HEK293 (cell line): ENCODE data around the gene LDLRAD3.

Experiments
- CTCF ChIA-PET: fragments of 350-600 bp; formaldehyde crosslinking; extraction: SDS; loops from one replicate; lab custom pipeline; 2021; ENCODE audit warnings: antibody characterized with exemption; lab: Yijun Ruan, JAX
- POLR2A ChIA-PET: fragments of 300-600 bp; formaldehyde crosslinking; extraction: SDS; loops from one replicate; lab custom pipeline; 2020; ENCODE audit warnings: antibody characterized with exemption, inconsistent platforms; lab: Yijun Ruan, JAX
- H3K27ac ChIP-seq: fragments of 200-500 bp; sonication (Bioruptor generic); 2 replicates; pipeline ENCODE4 v1.5.1; 2014; ENCODE audit warnings: low read depth, low read length, control low read depth, inconsistent platforms; ENCODE audit errors: extremely low read depth
- H3K36me3 ChIP-seq, 2 experiments: fragments of 200-500 bp in 1 of 2; sonication (Bioruptor generic) in 1 of 2; 1 replicate in 1 of 2; 2 replicates in 1 of 2; pipeline ENCODE4 v1.5.1; 2014 to 2017; ENCODE audit warnings: inconsistent platforms in 2 of 2, low read length in 2 of 2; ENCODE audit not compliant: control insufficient read depth in 2 of 2, insufficient read depth in 1 of 2
- H3K4me1 ChIP-seq: fragments of 200-500 bp; sonication (Bioruptor generic); 2 replicates; pipeline ENCODE4 v1.5.1; 2014; ENCODE audit warnings: mild to moderate bottlenecking, low read length, inconsistent platforms; ENCODE audit not compliant: control insufficient read depth, insufficient read depth
- H3K4me3 ChIP-seq: 2 replicates; pipeline ENCODE4 v1.5.1; 2011; ENCODE audit warnings: low read depth, mild to moderate bottlenecking, control low read depth, low read length, moderate library complexity
- H3K9me3 ChIP-seq: fragments of 200-500 bp; sonication (Bioruptor generic); 2 replicates; pipeline ENCODE4 v1.5.1; 2014; ENCODE audit warnings: low read depth, low read length, inconsistent platforms; ENCODE audit not compliant: control insufficient read depth, insufficient read depth
- GLI2 ChIP-seq: fragments of 450-650 bp; formaldehyde crosslinking; IDR thresholded peaks from 2 replicates; pipeline ENCODE4; 2017; ENCODE audit warnings: missing biosample characterization, missing genetic modification characterization, low read depth, borderline replicate concordance
- SCRT1 ChIP-seq: fragments of 450-650 bp; formaldehyde crosslinking; IDR thresholded peaks from 2 replicates; pipeline ENCODE4 v1.5.1; 2016; ENCODE audit warnings: missing biosample characterization, missing genetic modification characterization, borderline replicate concordance
- SETDB1 ChIP-seq: IDR thresholded peaks from one replicate; pipeline ENCODE4 v1.6.1; 2017; ENCODE audit warnings: mild to moderate bottlenecking, low read length, moderate library complexity, mixed read lengths; ENCODE audit not compliant: insufficient read length
- TRIM28 ChIP-seq: IDR thresholded peaks from 2 replicates; pipeline ENCODE4 v1.6.1; 2011; ENCODE audit warnings: low read length, control low read depth, borderline replicate concordance
- ZNF121 ChIP-seq: fragments of 450-650 bp; formaldehyde crosslinking; IDR thresholded peaks from 2 replicates; pipeline ENCODE4 v1.5.1; 2016; ENCODE audit warnings: missing biosample characterization, missing genetic modification characterization
- ZNF202 ChIP-seq: fragments of 450-650 bp; formaldehyde crosslinking; IDR thresholded peaks from 2 replicates; pipeline ENCODE4 v1.5.1; 2016; ENCODE audit warnings: missing biosample characterization, missing genetic modification characterization, borderline replicate concordance
- ZNF350 ChIP-seq: fragments of 450-650 bp; formaldehyde crosslinking; IDR thresholded peaks from 2 replicates; pipeline ENCODE4 v1.5.0; 2017; ENCODE audit warnings: missing biosample characterization, mild to moderate bottlenecking, missing genetic modification characterization
- ZNF391 ChIP-seq: fragments of 450-650 bp; formaldehyde crosslinking; IDR thresholded peaks from 2 replicates; pipeline ENCODE4 v1.5.1; 2016; ENCODE audit warnings: low read depth, missing biosample characterization, missing genetic modification characterization, borderline replicate concordance
- ZNF433 ChIP-seq: fragments of 450-650 bp; formaldehyde crosslinking; IDR thresholded peaks from 2 replicates; pipeline ENCODE4 v1.5.1; 2016; ENCODE audit warnings: missing biosample characterization, missing genetic modification characterization, low read depth
- ZNF473 ChIP-seq: fragments of 450-650 bp; formaldehyde crosslinking; IDR thresholded peaks from 2 replicates; pipeline ENCODE4 v1.5.1; 2017; ENCODE audit warnings: missing biosample characterization, missing genetic modification characterization
- ZNF548 ChIP-seq: fragments of 450-650 bp; formaldehyde crosslinking; IDR thresholded peaks from 2 replicates; pipeline ENCODE4 v1.5.1; 2016; ENCODE audit warnings: missing biosample characterization, missing genetic modification characterization
- ZNF549 ChIP-seq: fragments of 450-650 bp; IDR thresholded peaks from 2 replicates; pipeline ENCODE4 v1.5.1; 2018; ENCODE audit warnings: missing biosample characterization, missing genetic modification characterization, mild to moderate bottlenecking, inconsistent platforms, moderate library complexity
- ZNF610 ChIP-seq: fragments of 450-650 bp; formaldehyde crosslinking; IDR thresholded peaks from 2 replicates; pipeline ENCODE4 v1.5.1; 2016; ENCODE audit warnings: missing biosample characterization, missing genetic modification characterization, borderline replicate concordance
- ZNF654 ChIP-seq: fragments of 450-650 bp; formaldehyde crosslinking; IDR thresholded peaks from 2 replicates; pipeline ENCODE4 v1.5.1; 2016; ENCODE audit warnings: low read depth, missing biosample characterization, missing genetic modification characterization
- ZNF658 ChIP-seq: fragments of 450-650 bp; formaldehyde crosslinking; IDR thresholded peaks from 2 replicates; pipeline ENCODE4; 2016; ENCODE audit warnings: missing biosample characterization, missing genetic modification characterization
- ZNF768 ChIP-seq: fragments of 450-650 bp; formaldehyde crosslinking; IDR thresholded peaks from 2 replicates; pipeline ENCODE4 v1.5.1; 2018; ENCODE audit warnings: missing biosample characterization, mild to moderate bottlenecking, missing genetic modification characterization
- ZNF843 ChIP-seq: fragments of 450-650 bp; formaldehyde crosslinking; IDR thresholded peaks from 2 replicates; pipeline ENCODE4 v1.5.1; 2016; ENCODE audit warnings: missing biosample characterization, missing genetic modification characterization
- TF ChIP-seq, protein P1 (sequence below): fragments of 450-650 bp; formaldehyde crosslinking; IDR thresholded peaks from 2 replicates; pipeline ENCODE4 v1.5.1; 2016; ENCODE audit warnings: missing biosample characterization, missing genetic modification characterization
- TF ChIP-seq, protein P2 (sequence below): fragments of 450-650 bp; formaldehyde crosslinking; IDR thresholded peaks from 2 replicates; pipeline ENCODE4 v1.5.1; 2016; ENCODE audit warnings: missing biosample characterization, missing genetic modification characterization
- TF ChIP-seq, protein P3 (sequence below): fragments of 450-650 bp; formaldehyde crosslinking; IDR thresholded peaks from 2 replicates; pipeline ENCODE4 v1.5.1; 2016; ENCODE audit warnings: missing biosample characterization, missing genetic modification characterization, borderline replicate concordance
- TF ChIP-seq, protein P4 (sequence below): fragments of 450-650 bp; formaldehyde crosslinking; IDR thresholded peaks from 2 replicates; pipeline ENCODE4 v1.5.1; 2016; ENCODE audit warnings: missing biosample characterization, missing genetic modification characterization
- TF ChIP-seq, protein P5 (sequence below): fragments of 450-650 bp; formaldehyde crosslinking; IDR thresholded peaks from 2 replicates; pipeline ENCODE4 v1.5.0; 2017; ENCODE audit warnings: missing biosample characterization, missing genetic modification characterization, borderline replicate concordance
- TF ChIP-seq, protein P6 (sequence below): fragments of 450-650 bp; formaldehyde crosslinking; IDR thresholded peaks from 2 replicates; pipeline ENCODE4 v1.5.1; 2016; ENCODE audit warnings: missing biosample characterization, missing genetic modification characterization

Gene LDLRAD3

DNA sequence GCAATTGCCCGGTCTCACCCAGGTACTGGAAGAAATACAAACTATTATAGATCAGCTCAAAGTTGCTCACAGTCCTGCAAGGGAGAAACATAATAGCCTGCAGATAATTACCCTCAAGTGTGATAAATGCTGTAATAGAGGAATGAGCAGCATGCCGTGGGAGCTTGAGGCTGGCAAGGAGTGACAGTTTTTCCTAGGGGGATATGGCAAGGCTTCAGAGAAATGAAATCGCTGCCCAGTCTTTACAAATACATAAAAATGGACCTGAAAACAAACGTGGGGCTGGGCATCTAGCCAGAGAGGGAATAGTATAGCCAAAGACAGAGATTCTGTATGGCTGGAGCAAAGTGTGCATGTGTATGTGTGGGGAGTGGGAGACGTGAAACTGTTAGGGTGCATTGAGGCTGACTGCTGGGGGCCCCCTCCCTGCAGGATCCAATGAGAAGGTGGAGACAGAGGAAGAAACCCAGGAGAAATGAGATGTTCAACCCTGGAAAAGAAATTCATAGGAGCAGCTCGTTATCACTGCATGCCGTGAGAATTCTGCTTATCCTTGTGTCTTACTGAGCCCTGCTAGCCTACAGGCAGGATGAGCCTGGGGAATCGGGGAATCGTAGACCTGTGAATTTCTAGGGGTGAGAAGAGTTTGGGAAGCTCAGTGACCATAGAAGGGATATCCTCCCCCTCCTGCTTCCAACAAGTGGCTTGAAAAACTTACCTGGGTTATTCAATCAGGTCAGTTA is 167.0 kb downstream of the LDLRAD3 start:
- no peaks in the 10 kb centered on the region for H3K9me3 ChIP-seq
- ChIA-PET CTCF (interaction anchor here (0.6 to 1.1 kb wide), 5 partner anchors 21 to 621 kb away, joined by 3 to 7 read pairs (median 3); no protein-coding TSS in a partner anchor), POLR2A (no interaction called here)
- no peak overlapping the region for H3K27ac ChIP-seq
- peaks cover 2% of the 10 kb centered on the region; the same call in 1 of the 2 replicates for H3K4me1 ChIP-seq
- no peaks in the 10 kb centered on the region for H3K36me3 ChIP-seq
- no peak overlapping the region for H3K4me3 ChIP-seq
- TF ChIP-seq, protein P1, sequence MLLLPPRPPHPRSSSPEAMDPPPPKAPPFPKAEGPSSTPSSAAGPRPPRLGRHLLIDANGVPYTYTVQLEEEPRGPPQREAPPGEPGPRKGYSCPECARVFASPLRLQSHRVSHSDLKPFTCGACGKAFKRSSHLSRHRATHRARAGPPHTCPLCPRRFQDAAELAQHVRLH, result no peak
- TF ChIP-seq ZNF843 (tag by site-specific recombination) (peak; percentile 44; the same call in 1 of the 2 replicates), ZNF202 (tag by site-specific recombination) (no peak), SCRT1 (no peak), ZNF548 (tag by site-specific recombination) (no peak), ZNF473 (tag by site-specific recombination) (no peak), ZNF350 (tag by site-specific recombination) (no peak), TRIM28 (no peak), SETDB1 (no peak), ZNF121 (tag by site-specific recombination) (no peak), GLI2 (tag by site-specific recombination) (no peak), ZNF768 (tag by site-specific recombination) (no peak), ZNF610 (tag by site-specific recombination) (no peak), ZNF391 (tag by site-specific recombination) (no peak), ZNF549 (tag by site-specific recombination) (peak; percentile 75), ZNF654 (tag by site-specific recombination) (no peak), ZNF433 (no peak), ZNF658 (tag by site-specific recombination) (no peak)
- TF ChIP-seq, protein P2, sequence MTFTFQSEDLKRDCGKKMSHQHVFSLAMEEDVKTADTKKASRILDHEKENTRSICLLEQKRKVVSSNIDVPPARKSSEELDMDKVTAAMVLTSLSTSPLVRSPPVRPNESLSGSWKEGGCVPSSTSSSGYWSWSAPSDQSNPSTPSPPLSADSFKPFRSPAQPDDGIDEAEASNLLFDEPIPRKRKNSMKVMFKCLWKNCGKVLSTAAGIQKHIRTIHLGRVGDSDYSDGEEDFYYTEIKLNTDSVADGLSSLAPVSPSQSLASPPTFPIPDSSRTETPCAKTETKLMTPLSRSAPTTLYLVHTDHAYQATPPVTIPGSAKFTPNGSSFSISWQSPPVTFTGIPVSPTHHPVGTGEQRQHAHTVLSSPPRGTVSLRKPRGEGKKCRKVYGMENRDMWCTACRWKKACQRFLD (tag by site-specific recombination), result no peak
- TF ChIP-seq, protein P3, sequence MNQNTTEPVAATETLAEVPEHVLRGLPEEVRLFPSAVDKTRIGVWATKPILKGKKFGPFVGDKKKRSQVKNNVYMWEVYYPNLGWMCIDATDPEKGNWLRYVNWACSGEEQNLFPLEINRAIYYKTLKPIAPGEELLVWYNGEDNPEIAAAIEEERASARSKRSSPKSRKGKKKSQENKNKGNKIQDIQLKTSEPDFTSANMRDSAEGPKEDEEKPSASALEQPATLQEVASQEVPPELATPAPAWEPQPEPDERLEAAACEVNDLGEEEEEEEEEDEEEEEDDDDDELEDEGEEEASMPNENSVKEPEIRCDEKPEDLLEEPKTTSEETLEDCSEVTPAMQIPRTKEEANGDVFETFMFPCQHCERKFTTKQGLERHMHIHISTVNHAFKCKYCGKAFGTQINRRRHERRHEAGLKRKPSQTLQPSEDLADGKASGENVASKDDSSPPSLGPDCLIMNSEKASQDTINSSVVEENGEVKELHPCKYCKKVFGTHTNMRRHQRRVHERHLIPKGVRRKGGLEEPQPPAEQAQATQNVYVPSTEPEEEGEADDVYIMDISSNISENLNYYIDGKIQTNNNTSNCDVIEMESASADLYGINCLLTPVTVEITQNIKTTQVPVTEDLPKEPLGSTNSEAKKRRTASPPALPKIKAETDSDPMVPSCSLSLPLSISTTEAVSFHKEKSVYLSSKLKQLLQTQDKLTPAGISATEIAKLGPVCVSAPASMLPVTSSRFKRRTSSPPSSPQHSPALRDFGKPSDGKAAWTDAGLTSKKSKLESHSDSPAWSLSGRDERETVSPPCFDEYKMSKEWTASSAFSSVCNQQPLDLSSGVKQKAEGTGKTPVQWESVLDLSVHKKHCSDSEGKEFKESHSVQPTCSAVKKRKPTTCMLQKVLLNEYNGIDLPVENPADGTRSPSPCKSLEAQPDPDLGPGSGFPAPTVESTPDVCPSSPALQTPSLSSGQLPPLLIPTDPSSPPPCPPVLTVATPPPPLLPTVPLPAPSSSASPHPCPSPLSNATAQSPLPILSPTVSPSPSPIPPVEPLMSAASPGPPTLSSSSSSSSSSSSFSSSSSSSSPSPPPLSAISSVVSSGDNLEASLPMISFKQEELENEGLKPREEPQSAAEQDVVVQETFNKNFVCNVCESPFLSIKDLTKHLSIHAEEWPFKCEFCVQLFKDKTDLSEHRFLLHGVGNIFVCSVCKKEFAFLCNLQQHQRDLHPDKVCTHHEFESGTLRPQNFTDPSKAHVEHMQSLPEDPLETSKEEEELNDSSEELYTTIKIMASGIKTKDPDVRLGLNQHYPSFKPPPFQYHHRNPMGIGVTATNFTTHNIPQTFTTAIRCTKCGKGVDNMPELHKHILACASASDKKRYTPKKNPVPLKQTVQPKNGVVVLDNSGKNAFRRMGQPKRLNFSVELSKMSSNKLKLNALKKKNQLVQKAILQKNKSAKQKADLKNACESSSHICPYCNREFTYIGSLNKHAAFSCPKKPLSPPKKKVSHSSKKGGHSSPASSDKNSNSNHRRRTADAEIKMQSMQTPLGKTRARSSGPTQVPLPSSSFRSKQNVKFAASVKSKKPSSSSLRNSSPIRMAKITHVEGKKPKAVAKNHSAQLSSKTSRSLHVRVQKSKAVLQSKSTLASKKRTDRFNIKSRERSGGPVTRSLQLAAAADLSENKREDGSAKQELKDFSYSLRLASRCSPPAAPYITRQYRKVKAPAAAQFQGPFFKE (tag by site-specific recombination), result no peak
- TF ChIP-seq, protein P4, sequence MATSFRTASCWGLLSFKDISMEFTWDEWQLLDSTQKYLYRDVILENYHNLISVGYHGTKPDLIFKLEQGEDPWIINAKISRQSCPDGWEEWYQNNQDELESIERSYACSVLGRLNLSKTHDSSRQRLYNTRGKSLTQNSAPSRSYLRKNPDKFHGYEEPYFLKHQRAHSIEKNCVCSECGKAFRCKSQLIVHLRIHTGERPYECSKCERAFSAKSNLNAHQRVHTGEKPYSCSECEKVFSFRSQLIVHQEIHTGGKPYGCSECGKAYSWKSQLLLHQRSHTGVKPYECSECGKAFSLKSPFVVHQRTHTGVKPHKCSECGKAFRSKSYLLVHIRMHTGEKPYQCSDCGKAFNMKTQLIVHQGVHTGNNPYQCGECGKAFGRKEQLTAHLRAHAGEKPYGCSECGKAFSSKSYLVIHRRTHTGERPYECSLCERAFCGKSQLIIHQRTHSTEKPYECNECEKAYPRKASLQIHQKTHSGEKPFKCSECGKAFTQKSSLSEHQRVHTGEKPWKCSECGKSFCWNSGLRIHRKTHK (tag by site-specific recombination), result no peak
- TF ChIP-seq, protein P5, sequence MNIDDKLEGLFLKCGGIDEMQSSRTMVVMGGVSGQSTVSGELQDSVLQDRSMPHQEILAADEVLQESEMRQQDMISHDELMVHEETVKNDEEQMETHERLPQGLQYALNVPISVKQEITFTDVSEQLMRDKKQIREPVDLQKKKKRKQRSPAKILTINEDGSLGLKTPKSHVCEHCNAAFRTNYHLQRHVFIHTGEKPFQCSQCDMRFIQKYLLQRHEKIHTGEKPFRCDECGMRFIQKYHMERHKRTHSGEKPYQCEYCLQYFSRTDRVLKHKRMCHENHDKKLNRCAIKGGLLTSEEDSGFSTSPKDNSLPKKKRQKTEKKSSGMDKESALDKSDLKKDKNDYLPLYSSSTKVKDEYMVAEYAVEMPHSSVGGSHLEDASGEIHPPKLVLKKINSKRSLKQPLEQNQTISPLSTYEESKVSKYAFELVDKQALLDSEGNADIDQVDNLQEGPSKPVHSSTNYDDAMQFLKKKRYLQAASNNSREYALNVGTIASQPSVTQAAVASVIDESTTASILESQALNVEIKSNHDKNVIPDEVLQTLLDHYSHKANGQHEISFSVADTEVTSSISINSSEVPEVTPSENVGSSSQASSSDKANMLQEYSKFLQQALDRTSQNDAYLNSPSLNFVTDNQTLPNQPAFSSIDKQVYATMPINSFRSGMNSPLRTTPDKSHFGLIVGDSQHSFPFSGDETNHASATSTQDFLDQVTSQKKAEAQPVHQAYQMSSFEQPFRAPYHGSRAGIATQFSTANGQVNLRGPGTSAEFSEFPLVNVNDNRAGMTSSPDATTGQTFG, result no peak
- TF ChIP-seq, protein P6, sequence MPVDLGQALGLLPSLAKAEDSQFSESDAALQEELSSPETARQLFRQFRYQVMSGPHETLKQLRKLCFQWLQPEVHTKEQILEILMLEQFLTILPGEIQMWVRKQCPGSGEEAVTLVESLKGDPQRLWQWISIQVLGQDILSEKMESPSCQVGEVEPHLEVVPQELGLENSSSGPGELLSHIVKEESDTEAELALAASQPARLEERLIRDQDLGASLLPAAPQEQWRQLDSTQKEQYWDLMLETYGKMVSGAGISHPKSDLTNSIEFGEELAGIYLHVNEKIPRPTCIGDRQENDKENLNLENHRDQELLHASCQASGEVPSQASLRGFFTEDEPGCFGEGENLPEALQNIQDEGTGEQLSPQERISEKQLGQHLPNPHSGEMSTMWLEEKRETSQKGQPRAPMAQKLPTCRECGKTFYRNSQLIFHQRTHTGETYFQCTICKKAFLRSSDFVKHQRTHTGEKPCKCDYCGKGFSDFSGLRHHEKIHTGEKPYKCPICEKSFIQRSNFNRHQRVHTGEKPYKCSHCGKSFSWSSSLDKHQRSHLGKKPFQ (tag by site-specific recombination), result no peak
